Activated B cell treated with CpG ODN at 0.5 μM for 24 hours (primary cell): ENCODE results near the gene ZNF296. TPM values are rescaled to one million over a fixed set of nuclear protein-coding genes. Genes with fewer than 3 reads are reported as not detected.

Experiments used
- ATAC-seq: fragments of 200-7000 bp; cut with Tn5 transposase; one replicate; pipeline ENCODE4 v1.10.0; 2021; ENCODE audit warnings: low read depth, mild to moderate bottlenecking, moderate library complexity
- CTCF ChIA-PET: fragments of 350-600 bp; sonication (Branson Sonifier 250); formaldehyde crosslinking; loops from one replicate; lab custom pipeline; 2021; ENCODE audit warnings: antibody characterized with exemption; lab: Charles Lee
- POLR2A ChIA-PET: fragments of 350-600 bp; sonication (Branson Sonifier 250); formaldehyde crosslinking; loops from one replicate; lab custom pipeline; 2021; ENCODE audit warnings: antibody characterized with exemption; lab: Charles Lee
- DNase-seq: peaks from one replicate; pipeline ENCODE4 v3.0.0; 2022
- H3K27ac Mint-ChIP-seq: one replicate; pipeline ENCODE4 v1.8.0; 2020; ENCODE audit warnings: mixed read lengths
- H3K27me3 Mint-ChIP-seq: one replicate; pipeline ENCODE4 v1.8.0; 2021; ENCODE audit warnings: mixed read lengths
- H3K36me3 Mint-ChIP-seq: one replicate; pipeline ENCODE4 v1.8.0; 2021; ENCODE audit warnings: low read depth, mixed read lengths
- H3K4me1 Mint-ChIP-seq: one replicate; pipeline ENCODE4 v1.8.0; 2021; ENCODE audit warnings: mixed read lengths
- H3K4me3 Mint-ChIP-seq: one replicate; pipeline ENCODE4 v1.8.0; 2020; ENCODE audit warnings: mild to moderate bottlenecking, mixed read lengths
- H3K9me3 Mint-ChIP-seq: one replicate; pipeline ENCODE4 v1.8.0; 2020; ENCODE audit warnings: mixed read lengths
- intact Hi-C: fragments of 100-400 bp; cut with micrococcal nuclease; formaldehyde crosslinking; loops from one replicate; pipeline ENCODE4 v1.15.1; 2024
- total RNA-seq: library from RNA; stranded (reverse); gene quantifications from 2 replicates; pipeline ENCODE4 v1.2.3, GENCODE V29; 2022
- TF ChIP-seq, protein P1 (sequence below): fragments of 200-600 bp; IDR thresholded peaks from one replicate; pipeline ENCODE4 v1.8.0; 2022; ENCODE audit warnings: antibody characterized with exemption, mild to moderate bottlenecking

The ZNF296 gene
- total RNA-seq, 1 donor from 2014 or later = 27.8 TPM

DNA sequence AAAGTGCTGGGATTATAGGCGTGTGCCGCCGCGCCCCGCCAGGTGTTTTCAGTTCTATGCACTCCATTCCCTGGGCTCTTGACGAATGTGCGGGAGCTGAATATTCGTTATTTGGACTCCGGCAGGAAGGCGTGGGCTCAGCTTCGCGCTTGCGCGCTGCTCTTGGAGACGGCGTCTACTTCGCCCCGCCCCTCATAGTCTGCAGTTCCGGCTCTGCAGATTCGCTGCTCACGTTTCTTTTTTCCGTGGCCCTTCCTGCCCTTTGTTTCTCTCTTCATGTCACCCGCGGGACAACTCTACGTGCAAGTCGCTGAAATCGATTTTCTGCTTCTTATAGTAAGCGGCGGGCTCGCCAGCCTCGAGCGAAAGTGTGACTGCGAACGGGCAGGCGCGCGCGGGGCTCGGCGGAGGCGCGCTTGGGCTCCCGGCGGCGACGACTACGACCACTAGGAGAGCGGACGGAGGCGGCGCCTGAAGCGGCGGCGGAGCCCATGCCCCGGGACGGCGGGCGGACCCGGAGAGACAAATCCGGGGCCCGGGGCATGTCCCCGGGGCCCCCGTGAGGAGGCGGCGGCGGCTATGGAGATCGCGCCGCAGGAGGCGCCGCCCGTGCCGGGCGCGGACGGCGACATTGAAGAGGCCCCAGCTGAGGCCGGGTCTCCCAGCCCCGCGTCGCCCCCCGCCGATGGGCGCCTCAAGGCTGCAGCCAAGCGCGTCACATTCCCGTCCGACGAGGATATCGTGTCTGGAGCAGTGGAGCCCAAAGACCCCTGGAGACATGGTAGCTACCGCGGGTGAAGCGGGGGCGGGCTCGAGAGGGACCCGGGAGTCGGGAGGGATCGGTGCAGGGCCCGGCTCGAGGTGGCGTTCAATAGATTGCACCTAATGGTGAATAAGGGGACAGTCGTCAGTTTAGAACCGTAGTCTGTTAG, 16.7 kb upstream of the ZNF296 start, which contains the start of gene PPP1R37:
Gene PPP1R37, plus strand, starts transcription at position 433 of the 932 bp plus-strand sequence. Its CDS starts 147 bp downstream, at position 580.
- TF ChIP-seq, protein P1, sequence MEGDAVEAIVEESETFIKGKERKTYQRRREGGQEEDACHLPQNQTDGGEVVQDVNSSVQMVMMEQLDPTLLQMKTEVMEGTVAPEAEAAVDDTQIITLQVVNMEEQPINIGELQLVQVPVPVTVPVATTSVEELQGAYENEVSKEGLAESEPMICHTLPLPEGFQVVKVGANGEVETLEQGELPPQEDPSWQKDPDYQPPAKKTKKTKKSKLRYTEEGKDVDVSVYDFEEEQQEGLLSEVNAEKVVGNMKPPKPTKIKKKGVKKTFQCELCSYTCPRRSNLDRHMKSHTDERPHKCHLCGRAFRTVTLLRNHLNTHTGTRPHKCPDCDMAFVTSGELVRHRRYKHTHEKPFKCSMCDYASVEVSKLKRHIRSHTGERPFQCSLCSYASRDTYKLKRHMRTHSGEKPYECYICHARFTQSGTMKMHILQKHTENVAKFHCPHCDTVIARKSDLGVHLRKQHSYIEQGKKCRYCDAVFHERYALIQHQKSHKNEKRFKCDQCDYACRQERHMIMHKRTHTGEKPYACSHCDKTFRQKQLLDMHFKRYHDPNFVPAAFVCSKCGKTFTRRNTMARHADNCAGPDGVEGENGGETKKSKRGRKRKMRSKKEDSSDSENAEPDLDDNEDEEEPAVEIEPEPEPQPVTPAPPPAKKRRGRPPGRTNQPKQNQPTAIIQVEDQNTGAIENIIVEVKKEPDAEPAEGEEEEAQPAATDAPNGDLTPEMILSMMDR = no peak
- Mint-ChIP-seq H3K27me3 (no peaks in the 10 kb centered on the region), H3K4me1 (peaks cover 54% of the 10 kb centered on the region), H3K9me3 (no peaks in the 10 kb centered on the region), H3K27ac (peak within 1 kb of the TSS; percentile 99), H3K36me3 (peaks cover 24% of the 10 kb centered on the region), H3K4me3 (peak within 1 kb of the TSS; percentile 93)
- DNase-seq (peak; percentile 81), ATAC-seq (peak; percentile 69)
- ChIA-PET CTCF (interaction anchor here (0.9 to 2.9 kb wide), 5 partner anchors 25 to 85 kb away, joined by 3 to 11 read pairs (median 5); partner anchors contain the start of genes BLOC1S3 and TRAPPC6A), POLR2A (interaction anchor here (0.5 to 3.3 kb wide), 22 partner anchors 10 to 491 kb away, joined by 3 to 75 read pairs (median 5); partner anchors contain the start of genes BLOC1S3, CLPTM1, GEMIN7 and RELB)
- intact Hi-C loops = loop anchor here (1.0 to 5.0 kb wide), 6 partner anchors 10 to 341 kb away; partner anchors contain the start of genes BLOC1S3, CLASRP and TRAPPC6A

DNA sequence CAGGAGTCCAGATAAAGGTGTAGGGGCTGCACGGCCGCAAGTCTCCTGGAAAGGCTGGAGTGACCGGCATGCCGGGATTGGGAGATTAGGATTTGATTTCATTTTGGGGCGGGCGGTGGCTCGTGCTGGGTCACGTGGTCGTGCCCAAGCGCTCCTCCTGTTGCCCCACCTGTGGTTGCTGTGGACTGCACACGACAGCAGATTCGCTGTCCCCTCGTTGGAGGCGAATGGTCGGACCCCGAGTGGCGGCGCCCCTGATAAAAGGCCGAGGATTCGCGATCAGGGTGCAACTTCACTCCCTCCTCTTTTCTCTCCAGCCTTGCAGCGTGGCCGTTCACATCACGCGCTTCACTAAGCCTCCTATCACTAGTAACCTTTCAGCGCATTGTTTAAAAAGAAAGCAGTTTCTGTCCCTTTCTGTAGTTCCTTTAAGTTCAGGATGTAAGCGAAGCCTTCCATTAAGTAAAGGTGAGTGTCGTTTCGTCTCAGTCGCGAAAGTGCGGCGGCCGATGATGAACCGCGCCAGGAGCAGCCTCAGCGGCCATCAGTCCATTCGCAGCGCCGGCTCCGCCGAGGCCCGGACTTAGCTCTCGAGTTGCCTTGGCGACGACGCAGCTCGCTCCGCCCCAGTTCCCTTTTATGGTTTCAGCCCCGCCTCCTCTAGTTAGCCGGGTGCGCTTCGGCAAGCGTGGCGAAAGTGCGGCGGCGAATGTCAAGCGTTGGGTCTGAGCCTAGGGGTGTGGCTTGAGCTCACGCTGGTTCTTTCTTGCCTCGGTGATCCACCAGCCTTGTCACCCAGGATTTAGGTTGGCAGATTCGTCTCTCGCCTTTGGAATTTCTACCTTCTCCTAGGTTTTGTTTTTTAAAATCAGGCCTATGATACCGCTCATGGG, 15.0 kb upstream of the ZNF296 start:
- Mint-ChIP-seq H3K27me3 (no peaks in the 10 kb centered on the region), H3K4me3 (peak overlapping the region; percentile 93), H3K9me3 (no peaks in the 10 kb centered on the region), H3K4me1 (peaks cover 51% of the 10 kb centered on the region), H3K27ac (peak overlapping the region; percentile 99), H3K36me3 (peaks cover 32% of the 10 kb centered on the region)
- POLR2A ChIA-PET = interaction anchor here (0.5 to 3.3 kb wide), 22 partner anchors 11 to 1385 kb away, joined by 3 to 75 read pairs (median 4); partner anchors contain the start of genes BLOC1S3, CCDC61, GEMIN7 and RELB
- CTCF ChIA-PET = interaction anchor here (1.8 to 2.9 kb wide), 2 partner anchors 62 to 87 kb away, joined by 8 to 11 read pairs; partner anchors contain the start of genes BLOC1S3 and TRAPPC6A
- intact Hi-C loops = loop anchor here (1.0 to 5.0 kb wide), 5 partner anchors 16 to 339 kb away; partner anchors contain the start of gene CLASRP
- ATAC-seq (peak; percentile 81), DNase-seq (peak; percentile 95)
- TF ChIP-seq, protein P1 = no peak

DNA sequence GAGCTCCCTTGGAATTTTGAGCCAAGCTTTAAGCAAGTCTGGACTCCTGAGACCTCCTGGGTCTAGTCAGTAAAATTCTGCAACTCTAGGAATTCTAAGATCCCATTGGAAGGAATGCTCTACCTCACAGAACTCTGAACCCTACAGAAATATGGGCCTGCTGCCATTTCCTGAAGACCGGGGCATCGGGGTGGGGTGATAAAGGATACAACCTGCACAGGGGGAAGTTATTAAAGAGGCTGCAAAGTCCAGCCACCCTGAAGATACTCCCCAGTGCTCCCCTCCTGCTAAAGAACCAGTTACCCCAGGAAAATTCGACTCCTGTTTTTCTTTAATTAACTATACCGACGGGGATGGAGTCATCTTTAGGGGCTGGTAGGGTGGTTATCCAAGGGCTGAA, 14.3 kb upstream of the ZNF296 start:
- Mint-ChIP-seq H3K36me3 (peaks cover 36% of the 10 kb centered on the region), H3K9me3 (no peaks in the 10 kb centered on the region), H3K27me3 (no peaks in the 10 kb centered on the region), H3K27ac (no peak overlapping the region), H3K4me3 (no peak overlapping the region), H3K4me1 (peaks cover 44% of the 10 kb centered on the region)
- POLR2A ChIA-PET = interaction anchor here (2.9 to 3.3 kb wide), 2 partner anchors 11 to 15 kb away, joined by 45 to 75 read pairs; partner anchors contain the start of genes GEMIN7 and ZNF296
- TF ChIP-seq, protein P1 = no peak
- DNase-seq = no peak
- intact Hi-C loops = loop anchor here (1.0 to 5.0 kb wide), 5 partner anchors 15 to 338 kb away; partner anchors contain the start of gene CLASRP
- CTCF ChIA-PET = no interaction called here
- no peak for ATAC-seq

DNA sequence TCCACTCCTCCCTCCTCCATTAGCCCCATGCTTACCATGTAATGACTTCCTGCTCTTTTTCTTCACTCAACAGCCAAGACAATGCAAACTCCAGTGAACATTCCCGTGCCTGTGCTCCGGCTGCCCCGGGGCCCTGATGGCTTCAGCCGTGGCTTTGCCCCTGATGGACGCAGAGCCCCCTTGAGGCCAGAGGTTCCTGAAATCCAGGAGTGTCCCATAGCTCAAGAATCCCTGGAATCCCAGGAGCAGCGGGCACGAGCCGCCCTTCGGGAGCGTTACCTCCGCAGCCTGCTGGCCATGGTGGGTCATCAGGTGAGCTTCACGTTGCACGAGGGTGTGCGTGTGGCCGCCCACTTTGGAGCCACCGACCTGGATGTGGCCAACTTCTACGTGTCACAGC, 13.8 kb upstream of the ZNF296 start:
- Mint-ChIP-seq H3K27ac (no peak overlapping the region), H3K9me3 (no peaks in the 10 kb centered on the region), H3K4me1 (peaks cover 44% of the 10 kb centered on the region), H3K36me3 (peaks cover 40% of the 10 kb centered on the region), H3K27me3 (no peaks in the 10 kb centered on the region), H3K4me3 (no peak overlapping the region)
- POLR2A ChIA-PET = interaction anchor here (1.1 kb wide), 1 partner anchor 11 kb away, joined by 3 read pairs; the partner anchor contains the start of gene GEMIN7
- no peak for ATAC-seq
- CTCF ChIA-PET = no interaction called here
- TF ChIP-seq, protein P1 = no peak
- no peak for DNase-seq
- intact Hi-C loops = loop anchor here (5.0 kb wide), 3 partner anchors 37 to 338 kb away; partner anchors contain the start of gene CLASRP
